ENCODE measurements around the gene TOP1.

DNA sequence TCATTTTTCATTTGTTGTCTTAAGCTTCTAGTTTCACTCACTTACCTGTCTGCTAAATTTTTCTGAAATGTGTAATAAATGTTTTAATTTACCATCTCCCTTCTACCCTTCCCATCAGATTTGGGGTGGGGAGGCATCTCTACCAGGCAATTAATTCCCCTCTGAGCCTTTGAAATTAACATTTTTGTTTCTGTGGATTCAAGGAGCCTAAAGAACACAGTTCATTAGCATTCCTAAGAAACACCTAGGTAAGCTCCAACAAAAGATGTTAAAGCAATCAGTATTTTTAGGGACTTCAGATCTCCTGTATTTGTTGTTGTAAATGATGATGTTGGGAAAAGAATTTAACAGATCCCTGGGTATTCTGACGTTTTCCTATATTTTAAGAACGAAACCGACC lies 6.6 kb downstream of the TOP1 start:
- no peak for TF ChIP-seq EZH2phosphoT487 (IDR thresholded peaks at IDR 0.05; ENCODE audit: low read length)
- no peak for TF ChIP-seq CTCF (IDR thresholded peaks at IDR 0.05; ENCODE audit: low read length)
- TF ChIP-seq EZH2 (optimal IDR thresholded peaks at IDR 0.05; ENCODE audit: low read depth, low read length), result no peak
